HEK293 (cell line): Measurements from ENCODE around the gene FGA.

Experiments used
- ATF2 ChIP-seq: fragments of 450-650 bp; formaldehyde crosslinking; IDR thresholded peaks from 2 replicates; pipeline ENCODE4 v1.5.1; 2016; ENCODE audit warnings: missing biosample characterization, missing genetic modification characterization, low read depth
- CTCF ChIP-seq: fragments of 450-650 bp; formaldehyde crosslinking; IDR thresholded peaks from 2 replicates; pipeline ENCODE4 v1.5.1; 2016; ENCODE audit warnings: missing biosample characterization, missing genetic modification characterization
- REST ChIP-seq: fragments of 450-650 bp; formaldehyde crosslinking; IDR thresholded peaks from 2 replicates; pipeline ENCODE4 v1.5.1; 2016; ENCODE audit warnings: missing biosample characterization, missing genetic modification characterization
- YY1 ChIP-seq: fragments of 450-650 bp; formaldehyde crosslinking; IDR thresholded peaks from 2 replicates; pipeline ENCODE4 v1.5.1; 2018; ENCODE audit warnings: missing biosample characterization, missing genetic modification characterization
- ZNF174 ChIP-seq: fragments of 450-650 bp; formaldehyde crosslinking; IDR thresholded peaks from 2 replicates; pipeline ENCODE4 v1.5.0; 2017; ENCODE audit warnings: missing biosample characterization, mild to moderate bottlenecking, missing genetic modification characterization
- ZNF239 ChIP-seq: fragments of 450-650 bp; formaldehyde crosslinking; IDR thresholded peaks from 2 replicates; pipeline ENCODE4 v1.5.1; 2016; ENCODE audit warnings: missing biosample characterization, missing genetic modification characterization
- ZNF24 ChIP-seq: fragments of 450-650 bp; formaldehyde crosslinking; IDR thresholded peaks from 2 replicates; pipeline ENCODE4 v1.5.1; 2016; ENCODE audit warnings: missing biosample characterization, missing genetic modification characterization
- ZNF26 ChIP-seq: fragments of 450-650 bp; formaldehyde crosslinking; IDR thresholded peaks from 2 replicates; pipeline ENCODE4 v1.5.1; 2016; ENCODE audit warnings: missing biosample characterization, missing genetic modification characterization
- ZNF561 ChIP-seq: fragments of 450-650 bp; IDR thresholded peaks from 2 replicates; pipeline ENCODE4 v1.5.1; 2018; ENCODE audit warnings: missing biosample characterization, missing genetic modification characterization, borderline replicate concordance

GRCh38 chr4:154603033-154603943, 12.7 kb upstream of the FGA start:
- TF ChIP-seq ZNF239 (tag by site-specific recombination) (no peak), CTCF (tag by site-specific recombination) (no peak), YY1 (no peak), ZNF174 (no peak), REST (no peak), ZNF561 (no peak), ZNF26 (no peak), ATF2 (no peak), ZNF24 (no peak)
